Measurements from ENCODE around the gene SORBS2.

DNA sequence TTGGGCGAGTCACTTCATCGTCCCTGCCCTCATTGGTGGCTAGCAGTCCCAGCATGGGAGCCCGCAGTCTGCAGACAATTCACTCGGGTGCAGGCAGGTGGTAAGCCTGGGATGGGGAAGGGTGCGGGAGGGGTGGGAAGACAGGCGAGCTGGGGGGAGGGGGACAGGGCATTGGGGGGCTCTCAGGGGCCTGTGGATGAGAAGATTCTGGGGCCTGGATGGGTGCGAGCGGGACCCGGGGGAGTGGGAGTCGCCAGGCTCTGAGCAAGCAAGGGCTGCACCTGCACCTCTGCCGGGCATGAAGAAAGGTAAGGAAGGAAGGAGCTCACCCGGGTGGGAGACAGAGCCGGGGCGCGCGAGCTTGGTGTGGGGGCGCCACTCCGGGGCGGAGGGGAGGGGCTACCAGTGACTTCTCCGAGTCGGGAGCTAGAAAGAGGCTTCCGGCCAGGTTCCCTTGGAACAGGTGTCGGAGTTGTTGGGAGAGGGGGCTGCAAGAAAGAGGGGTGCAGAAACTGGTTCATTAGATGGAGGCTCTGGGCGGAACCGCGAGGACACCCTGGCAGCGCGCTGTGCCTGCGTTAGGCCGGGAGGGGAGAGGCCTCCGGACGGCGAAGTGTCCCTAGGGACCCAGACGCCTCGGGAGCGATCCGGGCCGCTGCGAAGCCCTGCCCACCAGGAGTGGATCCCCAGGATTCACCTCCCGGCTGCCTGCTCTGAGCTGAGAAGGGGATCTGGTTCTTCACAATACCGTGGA, 173.3 kb downstream of the SORBS2 start:
- TF ChIP-seq POLR2A (IDR thresholded peaks at IDR 0.05) = no peak
- TF ChIP-seq, protein P1, sequence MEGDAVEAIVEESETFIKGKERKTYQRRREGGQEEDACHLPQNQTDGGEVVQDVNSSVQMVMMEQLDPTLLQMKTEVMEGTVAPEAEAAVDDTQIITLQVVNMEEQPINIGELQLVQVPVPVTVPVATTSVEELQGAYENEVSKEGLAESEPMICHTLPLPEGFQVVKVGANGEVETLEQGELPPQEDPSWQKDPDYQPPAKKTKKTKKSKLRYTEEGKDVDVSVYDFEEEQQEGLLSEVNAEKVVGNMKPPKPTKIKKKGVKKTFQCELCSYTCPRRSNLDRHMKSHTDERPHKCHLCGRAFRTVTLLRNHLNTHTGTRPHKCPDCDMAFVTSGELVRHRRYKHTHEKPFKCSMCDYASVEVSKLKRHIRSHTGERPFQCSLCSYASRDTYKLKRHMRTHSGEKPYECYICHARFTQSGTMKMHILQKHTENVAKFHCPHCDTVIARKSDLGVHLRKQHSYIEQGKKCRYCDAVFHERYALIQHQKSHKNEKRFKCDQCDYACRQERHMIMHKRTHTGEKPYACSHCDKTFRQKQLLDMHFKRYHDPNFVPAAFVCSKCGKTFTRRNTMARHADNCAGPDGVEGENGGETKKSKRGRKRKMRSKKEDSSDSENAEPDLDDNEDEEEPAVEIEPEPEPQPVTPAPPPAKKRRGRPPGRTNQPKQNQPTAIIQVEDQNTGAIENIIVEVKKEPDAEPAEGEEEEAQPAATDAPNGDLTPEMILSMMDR (IDR thresholded peaks at IDR 0.05) = no peak
